SH-SY5Y (cell line): Measurements from ENCODE around the gene POMGNT2.

Experiments
- GATA2 ChIP-seq: IDR thresholded peaks from 2 replicates; pipeline ENCODE4 v1.6.1; 2011; ENCODE audit warnings: mild to moderate bottlenecking, low read depth, low read length
- GATA3 ChIP-seq: IDR thresholded peaks from 2 replicates; pipeline ENCODE4 v1.6.1; 2011; ENCODE audit warnings: low read depth, mild to moderate bottlenecking, low read length, moderate library complexity

Gene POMGNT2

GRCh38 chr3:43032646-43033628 lies 72.9 kb downstream of the POMGNT2 start:
- TF ChIP-seq GATA3, result no peak
- no peak for TF ChIP-seq GATA2

GRCh38 chr3:43031889-43032545 lies 73.9 kb downstream of the POMGNT2 start:
- TF ChIP-seq GATA2 (no peak), GATA3 (no peak)

GRCh38 chr3:43031485-43031884 lies 74.4 kb downstream of the POMGNT2 start:
- TF ChIP-seq GATA3 (no peak), GATA2 (no peak)

GRCh38 chr3:43030162-43030935 lies 75.5 kb downstream of the POMGNT2 start:
- TF ChIP-seq GATA2, result no peak
- no peak for TF ChIP-seq GATA3
